ENCODE results near the gene IRX2. TPM values are rescaled to one million over a fixed set of nuclear protein-coding genes. Genes with fewer than 3 reads are reported as not detected.

Gene IRX2
- total RNA-seq, 4 donors from 2014 or later: not detected

DNA sequence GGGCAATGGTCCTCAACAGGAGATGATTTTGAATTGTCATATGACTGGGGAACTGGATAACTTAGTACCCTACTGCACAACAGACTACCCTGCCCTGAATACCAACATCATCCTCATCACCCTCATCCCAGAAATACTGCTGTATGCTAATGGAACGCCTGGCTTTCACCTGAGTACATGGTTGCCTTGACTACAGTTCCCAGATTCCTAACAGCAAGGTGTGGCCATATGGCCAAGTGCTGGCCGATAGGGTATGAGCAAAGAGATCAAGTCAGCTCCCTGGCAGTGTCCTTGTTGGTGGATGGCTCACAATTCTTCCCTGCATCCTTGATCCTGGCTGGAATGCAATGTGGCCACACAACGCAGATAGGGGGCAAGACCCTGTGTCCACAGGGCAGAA lies 31.2 kb upstream of the IRX2 start:
- H3K4me3 ChIP-seq: no peak overlapping the region
- H3K36me3 ChIP-seq: no peaks in the 10 kb centered on the region
- in situ Hi-C loops (cut with MboI; ENCODE audit: low pct_ligation_motif_present in 1 of 4, low pct_unique_long_range_greater_than_20kb in 1 of 4, low sequenced_read_pairs in 3 of 4): no loop called here

DNA sequence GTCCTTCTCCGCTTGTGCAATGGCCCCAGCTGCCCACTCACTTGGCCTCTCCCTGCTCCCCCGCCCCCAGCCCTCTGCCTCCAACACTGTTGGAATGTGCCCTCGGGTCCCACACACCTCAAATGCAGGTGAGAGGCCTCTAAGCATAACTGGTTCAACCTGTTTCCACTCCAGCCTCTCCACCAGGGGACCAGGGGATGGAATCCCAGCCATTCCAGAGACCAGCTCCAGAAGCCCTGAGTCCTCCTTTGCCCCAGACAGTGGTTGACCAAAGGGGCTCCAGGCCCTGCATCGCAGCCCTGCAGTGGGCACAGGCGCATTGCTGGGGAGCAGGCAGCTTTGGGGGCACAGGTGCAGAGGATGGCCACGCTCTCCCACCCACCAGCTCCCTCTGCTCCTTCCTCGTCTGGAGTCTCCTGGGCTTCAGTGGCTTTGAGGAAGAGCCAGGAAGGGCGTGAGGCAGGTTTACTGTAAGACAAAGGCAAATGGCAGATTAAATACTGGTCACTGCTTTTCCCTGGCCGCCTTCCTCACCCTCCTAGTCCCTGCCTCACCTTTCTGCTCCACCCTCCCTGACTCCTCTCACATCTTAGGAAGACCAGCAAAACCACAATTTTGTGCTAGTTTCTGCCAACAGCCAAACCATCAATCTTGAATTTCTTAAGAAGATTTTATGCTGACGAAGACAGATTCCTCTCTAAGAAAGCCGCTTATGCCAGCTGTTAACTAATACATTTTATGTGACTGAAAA lies 29.1 kb upstream of the IRX2 start:
- WGBS, 2 donors (ENCODE audit: low coverage in 1 of 2): 63 to 68% methylated on average over 3 to 10 of the region's 11 CpGs
- TF ChIP-seq EP300 (IDR thresholded peaks at IDR 0.05; ENCODE audit: low read depth): no peak
- no peak for TF ChIP-seq POLR2AphosphoS5 (IDR thresholded peaks at IDR 0.05)
- no peak for TF ChIP-seq POLR2A (IDR thresholded peaks at IDR 0.05)
- TF ChIP-seq, protein P1, sequence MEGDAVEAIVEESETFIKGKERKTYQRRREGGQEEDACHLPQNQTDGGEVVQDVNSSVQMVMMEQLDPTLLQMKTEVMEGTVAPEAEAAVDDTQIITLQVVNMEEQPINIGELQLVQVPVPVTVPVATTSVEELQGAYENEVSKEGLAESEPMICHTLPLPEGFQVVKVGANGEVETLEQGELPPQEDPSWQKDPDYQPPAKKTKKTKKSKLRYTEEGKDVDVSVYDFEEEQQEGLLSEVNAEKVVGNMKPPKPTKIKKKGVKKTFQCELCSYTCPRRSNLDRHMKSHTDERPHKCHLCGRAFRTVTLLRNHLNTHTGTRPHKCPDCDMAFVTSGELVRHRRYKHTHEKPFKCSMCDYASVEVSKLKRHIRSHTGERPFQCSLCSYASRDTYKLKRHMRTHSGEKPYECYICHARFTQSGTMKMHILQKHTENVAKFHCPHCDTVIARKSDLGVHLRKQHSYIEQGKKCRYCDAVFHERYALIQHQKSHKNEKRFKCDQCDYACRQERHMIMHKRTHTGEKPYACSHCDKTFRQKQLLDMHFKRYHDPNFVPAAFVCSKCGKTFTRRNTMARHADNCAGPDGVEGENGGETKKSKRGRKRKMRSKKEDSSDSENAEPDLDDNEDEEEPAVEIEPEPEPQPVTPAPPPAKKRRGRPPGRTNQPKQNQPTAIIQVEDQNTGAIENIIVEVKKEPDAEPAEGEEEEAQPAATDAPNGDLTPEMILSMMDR (IDR thresholded peaks at IDR 0.05): no peak
- in situ Hi-C loops (cut with MboI; ENCODE audit: low pct_ligation_motif_present in 1 of 4, low pct_unique_long_range_greater_than_20kb in 1 of 4, low sequenced_read_pairs in 3 of 4): no loop called here
- intact Hi-C loops (cut with DNase I; ENCODE audit: low total_unique reads): no loop called here
- H3K4me1 ChIP-seq: no peaks in the 10 kb centered on the region
- H3K4me3 ChIP-seq: no peak overlapping the region
- DNase-seq: no peak
- no peaks in the 10 kb centered on the region for H3K9me3 ChIP-seq
- H3K27me3 ChIP-seq: no peaks in the 10 kb centered on the region
- H3K27ac ChIP-seq: no peak overlapping the region
- no peaks in the 10 kb centered on the region for H3K36me3 ChIP-seq

More for the DNA sequence above, 31.2 kb upstream of the IRX2 start:
- Histone ChIP-seq H3K4me1 (no peaks in the 10 kb centered on the region), H3K27me3 (no peaks in the 10 kb centered on the region), H3K9me3 (no peaks in the 10 kb centered on the region), H3K27ac (no peak overlapping the region)
- intact Hi-C loops (cut with DNase I; ENCODE audit: low total_unique reads): no loop called here
- no peak for TF ChIP-seq EP300 (IDR thresholded peaks at IDR 0.05; ENCODE audit: low read depth)
- TF ChIP-seq POLR2A (IDR thresholded peaks at IDR 0.05): no peak
- no peak for TF ChIP-seq POLR2AphosphoS5 (IDR thresholded peaks at IDR 0.05)
- TF ChIP-seq, protein P1 (IDR thresholded peaks at IDR 0.05): no peak
- no peak for DNase-seq
- WGBS, 2 donors (ENCODE audit: low coverage in 1 of 2): 75% methylated on average over 3 of the region's 3 CpGs; no CpG with 5 or more reads in 1 of the 2 donors

DNA sequence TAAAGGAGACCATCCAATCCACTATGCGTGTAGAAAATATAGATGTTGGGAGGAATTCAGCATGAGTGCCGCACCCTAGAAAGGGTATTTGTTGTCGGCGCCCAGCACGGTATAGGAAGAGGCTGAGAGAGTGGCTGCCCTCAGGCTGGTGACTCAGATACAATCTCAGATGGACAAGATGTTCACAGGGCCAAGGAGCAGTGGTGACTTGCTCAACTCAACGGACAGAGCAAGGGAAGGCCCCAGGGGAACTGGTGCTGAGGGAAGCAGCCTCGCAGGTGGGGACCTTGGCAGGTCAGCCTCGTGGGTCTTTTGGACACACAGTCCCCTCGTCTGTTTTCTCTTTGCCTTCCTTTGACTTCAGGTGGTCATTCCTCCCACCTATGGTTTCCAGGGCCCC lies 28.0 kb upstream of the IRX2 start:
- 67 to 93% methylated on average over 3 to 9 of the region's 9 CpGs for whole genome bisulfite sequencing, 2 donors (ENCODE audit: low coverage in 1 of 2)
- no peaks in the 10 kb centered on the region for H3K9me3 ChIP-seq
- H3K36me3 ChIP-seq: no peaks in the 10 kb centered on the region
- no peaks in the 10 kb centered on the region for H3K27me3 ChIP-seq
- intact Hi-C loops (cut with DNase I; ENCODE audit: low total_unique reads): no loop called here
- no peak overlapping the region for H3K27ac ChIP-seq
- in situ Hi-C loops (cut with MboI; ENCODE audit: low pct_ligation_motif_present in 1 of 4, low pct_unique_long_range_greater_than_20kb in 1 of 4, low sequenced_read_pairs in 3 of 4): no loop called here
- DNase-seq: no peak
- no peaks in the 10 kb centered on the region for H3K4me1 ChIP-seq
- no peak overlapping the region for H3K4me3 ChIP-seq
- TF ChIP-seq POLR2AphosphoS5 (IDR thresholded peaks at IDR 0.05): no peak
- TF ChIP-seq POLR2A (IDR thresholded peaks at IDR 0.05): no peak
- TF ChIP-seq EP300 (IDR thresholded peaks at IDR 0.05; ENCODE audit: low read depth): no peak
- TF ChIP-seq, protein P1 (IDR thresholded peaks at IDR 0.05): no peak

DNA sequence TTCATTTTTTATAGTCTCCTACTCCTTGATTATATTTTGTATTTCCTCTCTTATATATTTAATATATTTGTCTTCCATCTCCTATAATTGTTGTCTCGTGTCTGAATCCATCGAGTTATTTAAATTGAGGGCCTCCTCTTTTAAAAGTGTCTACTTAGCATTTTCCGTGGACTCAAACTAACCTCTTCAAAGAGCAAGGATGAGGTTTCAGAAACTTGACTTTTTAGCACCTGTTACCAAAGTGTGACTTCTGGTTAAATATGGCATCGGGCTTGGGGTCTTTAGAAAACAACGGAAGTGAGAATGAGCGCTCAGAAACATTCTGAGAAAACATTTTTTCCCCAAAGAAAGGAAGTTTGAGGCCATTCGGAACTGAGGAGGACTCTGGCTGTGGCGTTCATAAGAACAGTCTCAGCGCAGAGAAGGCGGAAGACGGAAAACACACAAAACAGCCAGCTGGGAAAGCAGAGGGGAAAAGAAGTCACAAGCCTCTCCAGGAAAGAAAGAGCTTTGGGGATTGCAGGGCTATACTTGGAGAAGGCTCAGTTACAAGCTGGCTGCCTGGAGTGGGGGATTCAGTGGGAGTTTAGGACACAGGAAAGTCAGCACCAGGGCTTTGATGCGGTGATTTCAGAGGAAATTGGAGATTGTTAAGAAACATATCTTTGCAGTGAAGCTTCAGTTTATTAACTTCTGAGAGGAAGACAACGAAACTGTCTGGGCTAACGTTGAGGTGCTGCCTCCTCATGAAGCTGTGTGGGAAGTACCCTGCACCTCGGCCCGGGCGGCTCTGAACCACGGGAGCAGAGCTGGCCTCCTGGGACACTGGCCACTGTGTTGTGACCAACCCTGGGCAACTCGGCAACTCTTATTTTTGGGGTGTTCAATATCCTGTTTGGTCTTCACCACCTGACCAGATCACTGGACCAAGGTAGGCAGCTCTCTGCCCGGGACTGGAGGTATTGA lies 25.1 kb upstream of the IRX2 start:
- TF ChIP-seq EP300 (IDR thresholded peaks at IDR 0.05; ENCODE audit: low read depth) (no peak), POLR2AphosphoS5 (IDR thresholded peaks at IDR 0.05) (no peak), POLR2A (IDR thresholded peaks at IDR 0.05) (no peak)
- TF ChIP-seq, protein P1 (IDR thresholded peaks at IDR 0.05): no peak
- H3K27ac ChIP-seq: no peak overlapping the region
- in situ Hi-C loops (cut with MboI; ENCODE audit: low pct_ligation_motif_present in 1 of 4, low pct_unique_long_range_greater_than_20kb in 1 of 4, low sequenced_read_pairs in 3 of 4) (no loop called here), intact Hi-C loops (cut with DNase I; ENCODE audit: low total_unique reads) (no loop called here)
- no peak for DNase-seq
- H3K4me3 ChIP-seq: no peak overlapping the region
- H3K36me3 ChIP-seq: no peaks in the 10 kb centered on the region
- no peaks in the 10 kb centered on the region for H3K4me1 ChIP-seq
- H3K27me3 ChIP-seq: peaks cover 4% of the 10 kb centered on the region
- WGBS, 2 donors (ENCODE audit: low coverage in 1 of 2): 74 to 82% methylated on average over 13 to 20 of the region's 20 CpGs
- H3K9me3 ChIP-seq: no peaks in the 10 kb centered on the region

Data from transverse colon (tissue), 4 donors.